ENCODE measurements around the gene HDAC4. TPM values are rescaled to one million over a fixed set of nuclear protein-coding genes. Genes with fewer than 3 reads are reported as not detected.

HDAC4 gene
- total and polyA plus RNA-seq, 10 of the 15 experiments (the other 5 are each of a cell fraction or from before 2014, with no cell fraction given), result 0.22 to 15.7 (median 4.8) TPM

- intact Hi-C loops (cut with micrococcal nuclease; ENCODE audit: unreplicated experiment), result no loop called here
- ChIA-PET CTCF (no interaction called here), RAD21 (ENCODE audit: unreplicated experiment) (no interaction called here), POLR2A (no interaction called here), SMC1A (ENCODE audit: uncharacterized antibody, unreplicated experiment) (no interaction called here)
- Histone ChIP-seq H3K4me1 (ENCODE audit: control insufficient read depth, insufficient read depth, low read length) (peaks cover 3% of the 10 kb centered on the region; the same call in 1 of the 2 replicates), H2AFZ (ENCODE audit: control insufficient read depth, low read depth, low read length) (no peak overlapping the region), H3K4me2 (ENCODE audit: control insufficient read depth, insufficient read depth) (no peak overlapping the region), H4K20me1 (ENCODE audit: control insufficient read depth, insufficient read depth) (no peaks in the 10 kb centered on the region), H3K4me3 (no peak overlapping the region), H3K36me3 (ENCODE audit: control insufficient read depth in 2 of 2, insufficient read depth in 2 of 2, low read length in 1 of 2) (no peaks in the 10 kb centered on the region), H3K79me2 (ENCODE audit: control insufficient read depth, insufficient read depth, low read length) (no peaks in the 10 kb centered on the region), H3K9me3 (replicated peaks; ENCODE audit: control insufficient read depth, insufficient read depth, low read length) (no peaks in the 10 kb centered on the region), H3K27ac (ENCODE audit: control insufficient read depth, insufficient read depth) (no peak overlapping the region), H3K9ac (ENCODE audit: control insufficient read depth, insufficient read depth, low read length) (no peak overlapping the region), H3K27me3 (replicated peaks in 1 of 2; ENCODE audit: control insufficient read depth in 2 of 2, insufficient read depth in 2 of 2, low read length in 1 of 2) (no peaks in the 10 kb centered on the region)
- BruUV-seq (replicated peaks), result no TSS peak
- DNase-seq (ENCODE audit: low read depth, low spot score), result no peak
- ATAC-seq, result no peak
- FAIRE-seq, result no peak
- no peak for TF ChIP-seq ZNF384 (IDR thresholded peaks at IDR 0.05; ENCODE audit: borderline replicate concordance, low read depth, low read length)
- TF ChIP-seq BCL3 (IDR thresholded peaks at IDR 0.05; ENCODE audit: borderline replicate concordance, insufficient read depth, low read depth, low read length, poor library complexity, severe bottlenecking), result no peak
- WGBS (ENCODE audit: insufficient coverage, insufficient replicate concordance, low lambda C conversion rate, missing lambda C conversion rate), result 65% methylated on average over 25 of the region's 25 CpGs
- in situ Hi-C loops (cut with MboI), result no loop called here
Observed at GRCh38 chr2:239116456-239117246, 284.2 kb downstream of the HDAC4 start.

- CTCF ChIA-PET, result no interaction called here
- FAIRE-seq (no peak), DNase-seq (ENCODE audit: low read depth, low spot score) (no peak), ATAC-seq (no peak)
- BruUV-seq (replicated peaks), result no TSS peak
- TF ChIP-seq SREBF2 (IDR thresholded peaks at IDR 0.05; ENCODE audit: low read length) (no peak), ZNF24 (IDR thresholded peaks at IDR 0.05) (no peak), ZNF274 (IDR thresholded peaks at IDR 0.05; ENCODE audit: insufficient read depth, insufficient read length) (no peak), GABPA (IDR thresholded peaks at IDR 0.05; ENCODE audit: low read depth) (no peak), CEBPB (IDR thresholded peaks at IDR 0.05; ENCODE audit: borderline replicate concordance in 1 of 2, low read depth in 2 of 2, low read length in 2 of 2) (no peak), NR2C1 (IDR thresholded peaks at IDR 0.05) (no peak), EP300 (IDR thresholded peaks at IDR 0.05; ENCODE audit: borderline replicate concordance in 1 of 2, control insufficient read depth in 1 of 2, low read depth in 2 of 2, low read length in 2 of 2) (no peak)
- POLR2A ChIA-PET, result no interaction called here
- Histone ChIP-seq H3K4me2 (ENCODE audit: control insufficient read depth, insufficient read depth) (no peak overlapping the region), H3K79me2 (ENCODE audit: control insufficient read depth, insufficient read depth, low read length) (no peaks in the 10 kb centered on the region), H3K4me3 (no peak overlapping the region), H2AFZ (ENCODE audit: control insufficient read depth, low read depth, low read length) (no peak overlapping the region), H3K9ac (ENCODE audit: control insufficient read depth, insufficient read depth, low read length) (no peak overlapping the region), H3K36me3 (ENCODE audit: control insufficient read depth in 2 of 2, insufficient read depth in 2 of 2, low read length in 1 of 2) (no peaks in the 10 kb centered on the region), H3K27ac (ENCODE audit: control insufficient read depth, insufficient read depth) (no peak overlapping the region), H3K4me1 (ENCODE audit: control insufficient read depth, insufficient read depth, low read length) (peaks cover 3% of the 10 kb centered on the region; the same call in 1 of the 2 replicates), H3K27me3 (replicated peaks in 1 of 2; ENCODE audit: control insufficient read depth in 2 of 2, insufficient read depth in 2 of 2, low read length in 1 of 2) (no peaks in the 10 kb centered on the region), H3K9me3 (replicated peaks; ENCODE audit: control insufficient read depth, insufficient read depth, low read length) (no peaks in the 10 kb centered on the region), H4K20me1 (ENCODE audit: control insufficient read depth, insufficient read depth) (no peaks in the 10 kb centered on the region)
- SMC1A ChIA-PET (ENCODE audit: uncharacterized antibody, unreplicated experiment), result no interaction called here
- in situ Hi-C loops (cut with MboI), result no loop called here
- intact Hi-C loops (cut with micrococcal nuclease; ENCODE audit: unreplicated experiment), result no loop called here
- 60% methylated on average over 9 of the region's 9 CpGs for WGBS (ENCODE audit: insufficient coverage, insufficient replicate concordance, low lambda C conversion rate, missing lambda C conversion rate)
- RAD21 ChIA-PET (ENCODE audit: unreplicated experiment), result no interaction called here
Observed at GRCh38 chr2:239115616-239116015, 285.2 kb downstream of the HDAC4 start.

Data from GM12878 (cell line).